H1 (cell line): ENCODE data around the gene RANBP17. TPM values are rescaled to one million over a fixed set of nuclear protein-coding genes. Genes with fewer than 3 reads are reported as not detected.

Source experiments
- CEBPB ChIP-seq: IDR thresholded peaks from 2 replicates; pipeline ENCODE4 v1.6.1; 2012; ENCODE audit warnings: low read depth, low read length
- EGR1 ChIP-seq: IDR thresholded peaks from 2 replicates; pipeline ENCODE4 v1.6.1; 2011; ENCODE audit warnings: low read depth, low read length, borderline replicate concordance
- GABPA ChIP-seq: IDR thresholded peaks from 2 replicates; pipeline ENCODE4 v1.6.1; 2011; ENCODE audit warnings: mild to moderate bottlenecking, low read length, moderate library complexity, borderline replicate concordance; ENCODE audit not compliant: insufficient read depth
- TAF7 ChIP-seq: optimal IDR thresholded peaks from 2 replicates; pipeline ENCODE3; 2011; ENCODE audit warnings: low read depth, mild to moderate bottlenecking, inconsistent platforms, low read length, moderate library complexity, borderline replicate concordance
- TEAD4 ChIP-seq: IDR thresholded peaks from 2 replicates; pipeline ENCODE4 v1.6.1; 2012; ENCODE audit warnings: low read depth, low read length, inconsistent platforms, mixed read lengths
- polyA plus RNA-seq, 7 experiments: library from polyadenylated mRNA; depleted of rRNA in 3 of 7; stranded (reverse) in 5 of 7; unstranded in 2 of 7; fragments of >200 nt in 5 of 7; fragments of 200-250 nt in 2 of 7; gene quantifications; 1 replicate in 5 of 7; 2 replicates in 1 of 7; 4 replicates in 1 of 7; pipeline versions ENCODE4 v1.2.1 to v1.2.3, GENCODE V29; 2011 to 2013; ENCODE audit warnings: missing spikeins in 2 of 7, mixed read lengths in 2 of 7
- total RNA-seq: library from RNA; stranded (reverse); fragmentation: NEBNext Ultra II Directional; extraction: Animal tissue kit (Norgen Biotek cat#: 25700); gene quantifications from 2 replicates; pipeline ENCODE4 v1.2.1, GENCODE V29; 2021
- TF ChIP-seq, protein P1 (sequence below): fragments of 300-600 bp; sonication (generic); IDR thresholded peaks from 2 replicates; pipeline ENCODE4 v1.7.1; 2012; ENCODE audit warnings: low read length, moderate library complexity, mild to moderate bottlenecking, inconsistent platforms; ENCODE audit not compliant: insufficient replicate concordance

Gene RANBP17
- total and polyA plus RNA-seq, 2 of the 8 experiments (the other 6 are each of a cell fraction or from before 2014, with no cell fraction given), result 8.6 to 21.3 TPM

GRCh38 chr5:171337210-171337569, 475.4 kb downstream of the RANBP17 start (continued):
- TF ChIP-seq, protein P1, sequence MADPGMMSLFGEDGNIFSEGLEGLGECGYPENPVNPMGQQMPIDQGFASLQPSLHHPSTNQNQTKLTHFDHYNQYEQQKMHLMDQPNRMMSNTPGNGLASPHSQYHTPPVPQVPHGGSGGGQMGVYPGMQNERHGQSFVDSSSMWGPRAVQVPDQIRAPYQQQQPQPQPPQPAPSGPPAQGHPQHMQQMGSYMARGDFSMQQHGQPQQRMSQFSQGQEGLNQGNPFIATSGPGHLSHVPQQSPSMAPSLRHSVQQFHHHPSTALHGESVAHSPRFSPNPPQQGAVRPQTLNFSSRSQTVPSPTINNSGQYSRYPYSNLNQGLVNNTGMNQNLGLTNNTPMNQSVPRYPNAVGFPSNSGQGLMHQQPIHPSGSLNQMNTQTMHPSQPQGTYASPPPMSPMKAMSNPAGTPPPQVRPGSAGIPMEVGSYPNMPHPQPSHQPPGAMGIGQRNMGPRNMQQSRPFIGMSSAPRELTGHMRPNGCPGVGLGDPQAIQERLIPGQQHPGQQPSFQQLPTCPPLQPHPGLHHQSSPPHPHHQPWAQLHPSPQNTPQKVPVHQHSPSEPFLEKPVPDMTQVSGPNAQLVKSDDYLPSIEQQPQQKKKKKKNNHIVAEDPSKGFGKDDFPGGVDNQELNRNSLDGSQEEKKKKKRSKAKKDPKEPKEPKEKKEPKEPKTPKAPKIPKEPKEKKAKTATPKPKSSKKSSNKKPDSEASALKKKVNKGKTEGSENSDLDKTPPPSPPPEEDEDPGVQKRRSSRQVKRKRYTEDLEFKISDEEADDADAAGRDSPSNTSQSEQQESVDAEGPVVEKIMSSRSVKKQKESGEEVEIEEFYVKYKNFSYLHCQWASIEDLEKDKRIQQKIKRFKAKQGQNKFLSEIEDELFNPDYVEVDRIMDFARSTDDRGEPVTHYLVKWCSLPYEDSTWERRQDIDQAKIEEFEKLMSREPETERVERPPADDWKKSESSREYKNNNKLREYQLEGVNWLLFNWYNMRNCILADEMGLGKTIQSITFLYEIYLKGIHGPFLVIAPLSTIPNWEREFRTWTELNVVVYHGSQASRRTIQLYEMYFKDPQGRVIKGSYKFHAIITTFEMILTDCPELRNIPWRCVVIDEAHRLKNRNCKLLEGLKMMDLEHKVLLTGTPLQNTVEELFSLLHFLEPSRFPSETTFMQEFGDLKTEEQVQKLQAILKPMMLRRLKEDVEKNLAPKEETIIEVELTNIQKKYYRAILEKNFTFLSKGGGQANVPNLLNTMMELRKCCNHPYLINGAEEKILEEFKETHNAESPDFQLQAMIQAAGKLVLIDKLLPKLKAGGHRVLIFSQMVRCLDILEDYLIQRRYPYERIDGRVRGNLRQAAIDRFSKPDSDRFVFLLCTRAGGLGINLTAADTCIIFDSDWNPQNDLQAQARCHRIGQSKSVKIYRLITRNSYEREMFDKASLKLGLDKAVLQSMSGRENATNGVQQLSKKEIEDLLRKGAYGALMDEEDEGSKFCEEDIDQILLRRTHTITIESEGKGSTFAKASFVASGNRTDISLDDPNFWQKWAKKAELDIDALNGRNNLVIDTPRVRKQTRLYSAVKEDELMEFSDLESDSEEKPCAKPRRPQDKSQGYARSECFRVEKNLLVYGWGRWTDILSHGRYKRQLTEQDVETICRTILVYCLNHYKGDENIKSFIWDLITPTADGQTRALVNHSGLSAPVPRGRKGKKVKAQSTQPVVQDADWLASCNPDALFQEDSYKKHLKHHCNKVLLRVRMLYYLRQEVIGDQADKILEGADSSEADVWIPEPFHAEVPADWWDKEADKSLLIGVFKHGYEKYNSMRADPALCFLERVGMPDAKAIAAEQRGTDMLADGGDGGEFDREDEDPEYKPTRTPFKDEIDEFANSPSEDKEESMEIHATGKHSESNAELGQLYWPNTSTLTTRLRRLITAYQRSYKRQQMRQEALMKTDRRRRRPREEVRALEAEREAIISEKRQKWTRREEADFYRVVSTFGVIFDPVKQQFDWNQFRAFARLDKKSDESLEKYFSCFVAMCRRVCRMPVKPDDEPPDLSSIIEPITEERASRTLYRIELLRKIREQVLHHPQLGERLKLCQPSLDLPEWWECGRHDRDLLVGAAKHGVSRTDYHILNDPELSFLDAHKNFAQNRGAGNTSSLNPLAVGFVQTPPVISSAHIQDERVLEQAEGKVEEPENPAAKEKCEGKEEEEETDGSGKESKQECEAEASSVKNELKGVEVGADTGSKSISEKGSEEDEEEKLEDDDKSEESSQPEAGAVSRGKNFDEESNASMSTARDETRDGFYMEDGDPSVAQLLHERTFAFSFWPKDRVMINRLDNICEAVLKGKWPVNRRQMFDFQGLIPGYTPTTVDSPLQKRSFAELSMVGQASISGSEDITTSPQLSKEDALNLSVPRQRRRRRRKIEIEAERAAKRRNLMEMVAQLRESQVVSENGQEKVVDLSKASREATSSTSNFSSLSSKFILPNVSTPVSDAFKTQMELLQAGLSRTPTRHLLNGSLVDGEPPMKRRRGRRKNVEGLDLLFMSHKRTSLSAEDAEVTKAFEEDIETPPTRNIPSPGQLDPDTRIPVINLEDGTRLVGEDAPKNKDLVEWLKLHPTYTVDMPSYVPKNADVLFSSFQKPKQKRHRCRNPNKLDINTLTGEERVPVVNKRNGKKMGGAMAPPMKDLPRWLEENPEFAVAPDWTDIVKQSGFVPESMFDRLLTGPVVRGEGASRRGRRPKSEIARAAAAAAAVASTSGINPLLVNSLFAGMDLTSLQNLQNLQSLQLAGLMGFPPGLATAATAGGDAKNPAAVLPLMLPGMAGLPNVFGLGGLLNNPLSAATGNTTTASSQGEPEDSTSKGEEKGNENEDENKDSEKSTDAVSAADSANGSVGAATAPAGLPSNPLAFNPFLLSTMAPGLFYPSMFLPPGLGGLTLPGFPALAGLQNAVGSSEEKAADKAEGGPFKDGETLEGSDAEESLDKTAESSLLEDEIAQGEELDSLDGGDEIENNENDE, result no peak
- TF ChIP-seq EGR1 (no peak), GABPA (no peak), TEAD4 (no peak), TAF7 (no peak), CEBPB (no peak)
